ENCODE data around the gene CTIF. TPM values are rescaled to one million over a fixed set of nuclear protein-coding genes. Genes with fewer than 3 reads are reported as not detected.

The CTIF gene
- polyA plus RNA-seq, 4 donors = 16.6 to 26.9 (median 22.9) TPM

DNA sequence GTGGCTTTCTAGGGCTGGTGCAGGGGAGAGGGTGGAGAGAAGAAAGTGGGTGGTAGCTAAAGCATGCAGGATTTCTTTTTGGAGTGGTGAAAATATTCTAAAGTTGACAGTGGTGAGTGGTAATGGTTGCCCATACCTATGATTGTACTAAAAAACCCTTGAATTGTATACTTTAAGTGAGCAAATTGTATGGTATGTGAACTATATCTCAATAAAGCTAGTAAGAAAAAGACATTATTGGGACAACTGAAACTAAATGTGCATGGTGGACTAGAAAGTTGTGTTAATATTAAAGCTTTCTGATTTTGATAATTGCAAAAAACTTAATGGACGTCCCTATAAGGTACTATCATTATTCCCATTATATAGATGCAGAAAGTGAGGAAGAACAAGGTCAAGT lies 361.6 kb downstream of the CTIF start:
- no peak for DNase-seq (ENCODE audit: low read depth in 4 of 4, low spot score in 2 of 4)

DNA sequence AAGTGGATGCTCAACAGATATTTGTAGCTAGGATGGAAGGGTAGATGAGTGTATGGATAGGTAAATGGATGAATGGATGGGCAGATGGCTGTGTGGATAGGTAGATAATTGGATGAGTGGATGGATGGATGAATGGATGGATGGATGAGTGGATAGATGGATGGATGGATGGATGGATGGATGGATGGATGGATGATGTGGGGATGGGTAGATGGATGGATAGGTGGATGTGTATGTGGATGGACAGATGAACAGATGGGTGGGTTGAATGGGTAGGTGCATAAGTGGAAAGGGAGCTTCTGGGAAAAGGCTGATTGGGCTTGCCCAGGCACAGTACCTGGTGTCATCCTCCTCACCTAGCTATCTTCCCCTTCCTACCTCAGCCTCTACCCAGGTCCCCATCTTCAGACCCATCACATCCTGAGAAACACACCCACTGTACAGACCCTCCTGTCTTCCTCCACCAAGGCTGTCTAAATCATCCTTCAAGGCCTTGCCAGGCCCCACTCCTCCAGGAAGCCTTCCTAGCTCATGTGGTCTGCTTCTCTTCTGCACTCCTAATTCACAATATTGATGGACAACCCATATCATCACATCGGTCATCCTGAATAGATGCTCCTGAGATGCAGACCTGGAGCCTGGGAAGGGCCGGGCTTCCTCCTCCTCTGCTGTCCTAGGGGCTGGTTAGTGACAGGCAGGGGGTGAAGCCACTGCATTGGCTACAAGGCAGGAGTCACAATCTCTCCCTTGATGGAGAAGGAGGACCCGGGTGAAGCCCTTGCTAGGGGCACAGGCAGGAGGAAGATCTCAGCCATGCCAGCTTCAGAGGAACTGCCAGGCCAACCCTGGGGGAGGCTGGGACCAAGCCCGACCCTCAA lies 362.6 kb downstream of the CTIF start:
- no peak for DNase-seq (ENCODE audit: low read depth in 4 of 4, low spot score in 2 of 4)

DNA sequence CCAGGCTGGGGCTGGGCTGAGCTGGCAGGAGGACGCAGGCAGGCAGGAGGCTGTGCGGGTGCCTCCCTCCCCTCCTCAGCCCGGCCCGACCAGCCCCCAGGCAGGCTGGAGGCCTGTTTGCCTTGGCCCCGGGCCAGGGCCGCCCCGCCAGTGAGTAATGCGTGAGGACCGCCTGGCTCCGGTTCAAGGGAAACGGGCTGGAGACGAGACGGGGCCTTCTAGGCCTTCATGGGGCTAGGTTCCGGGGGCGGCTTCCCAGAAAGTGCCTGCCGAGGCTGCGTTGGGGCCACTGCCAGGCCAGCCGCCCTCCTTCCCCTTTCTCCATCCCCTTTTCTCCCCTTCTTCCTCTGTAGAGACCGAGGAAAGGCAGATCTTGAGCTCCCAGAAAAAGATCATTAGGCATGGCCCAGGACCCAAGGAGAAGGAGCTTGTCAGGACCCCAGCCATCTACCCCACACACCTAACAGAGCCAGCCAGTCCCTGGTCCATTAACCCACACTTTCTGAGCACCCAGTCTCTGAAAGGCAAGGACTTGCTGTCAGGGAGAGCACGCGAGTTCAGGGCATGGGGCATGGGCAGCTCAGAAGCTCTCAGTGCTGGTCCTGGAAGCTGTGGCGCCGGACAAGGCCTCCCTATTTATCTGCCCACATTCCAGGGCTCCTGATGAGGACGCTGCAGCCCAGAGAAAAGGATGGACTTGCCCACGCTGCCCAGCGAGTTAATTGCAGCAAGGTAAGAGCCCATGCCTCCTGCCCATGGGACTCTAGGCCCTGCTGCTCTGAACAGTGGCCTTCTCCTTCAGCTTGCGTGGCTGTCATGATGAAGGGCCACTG lies 363.4 kb downstream of the CTIF start:
- DNase-seq (ENCODE audit: low read depth in 4 of 4, low spot score in 2 of 4) = peak in 2 of 4 donors; percentile 72 to 85

DNA sequence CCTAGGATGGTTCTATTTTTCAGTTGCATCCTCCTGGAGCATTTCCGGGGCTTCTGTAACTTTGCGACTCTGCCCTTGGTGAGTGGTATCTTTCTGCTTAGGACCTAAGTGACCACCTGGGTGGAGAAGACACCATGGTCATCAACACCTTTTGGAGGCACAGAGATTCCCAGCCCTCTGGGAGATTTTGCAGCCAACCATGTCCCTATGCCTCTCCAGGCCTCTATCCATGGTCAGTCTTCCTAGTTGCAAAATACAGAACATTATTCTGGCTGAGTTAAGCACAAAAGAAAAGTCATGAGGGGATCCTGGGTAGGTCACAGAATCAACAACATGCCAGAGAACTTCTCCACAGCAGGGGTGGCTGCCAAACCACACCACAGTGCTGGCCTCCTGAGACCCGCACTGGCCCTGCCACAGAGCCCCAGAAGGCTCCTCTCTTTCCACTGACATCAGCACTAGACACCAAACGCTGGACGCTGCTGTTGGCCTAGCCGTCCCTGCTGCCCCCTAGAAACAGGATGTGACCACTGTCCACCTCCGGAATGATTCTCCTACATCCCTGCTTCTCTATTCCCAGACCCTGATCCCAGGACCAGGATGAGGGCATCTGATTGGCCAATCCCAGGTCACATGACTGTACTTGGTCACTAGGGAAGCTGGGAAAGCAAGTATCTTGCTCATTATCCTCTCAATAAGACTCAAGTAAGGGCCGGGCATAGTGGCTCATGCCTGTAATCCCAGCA lies 364.2 kb downstream of the CTIF start:
- no peak for DNase-seq (ENCODE audit: low read depth in 4 of 4, low spot score in 2 of 4)

DNA sequence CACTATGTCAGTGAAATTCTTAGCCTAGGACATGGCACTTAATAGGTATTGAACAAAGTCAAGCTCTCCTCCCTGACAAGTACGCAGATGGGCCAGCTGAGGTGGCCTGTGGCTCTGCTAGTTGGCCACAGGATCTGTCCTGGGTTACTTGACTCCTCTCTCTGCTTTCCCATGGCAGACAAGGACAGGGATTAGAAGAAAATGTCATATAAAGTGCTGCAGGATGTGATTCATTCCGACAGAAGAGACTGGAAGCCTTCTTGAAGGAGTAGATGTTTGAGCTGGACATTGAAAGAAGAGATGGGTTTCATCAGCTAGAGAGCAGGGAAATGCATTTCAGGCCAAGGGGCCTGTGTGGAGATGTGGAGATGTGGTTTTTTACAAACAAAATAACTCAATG lies 365.3 kb downstream of the CTIF start:
- no peak for DNase-seq (ENCODE audit: low read depth in 4 of 4, low spot score in 2 of 4)

DNA sequence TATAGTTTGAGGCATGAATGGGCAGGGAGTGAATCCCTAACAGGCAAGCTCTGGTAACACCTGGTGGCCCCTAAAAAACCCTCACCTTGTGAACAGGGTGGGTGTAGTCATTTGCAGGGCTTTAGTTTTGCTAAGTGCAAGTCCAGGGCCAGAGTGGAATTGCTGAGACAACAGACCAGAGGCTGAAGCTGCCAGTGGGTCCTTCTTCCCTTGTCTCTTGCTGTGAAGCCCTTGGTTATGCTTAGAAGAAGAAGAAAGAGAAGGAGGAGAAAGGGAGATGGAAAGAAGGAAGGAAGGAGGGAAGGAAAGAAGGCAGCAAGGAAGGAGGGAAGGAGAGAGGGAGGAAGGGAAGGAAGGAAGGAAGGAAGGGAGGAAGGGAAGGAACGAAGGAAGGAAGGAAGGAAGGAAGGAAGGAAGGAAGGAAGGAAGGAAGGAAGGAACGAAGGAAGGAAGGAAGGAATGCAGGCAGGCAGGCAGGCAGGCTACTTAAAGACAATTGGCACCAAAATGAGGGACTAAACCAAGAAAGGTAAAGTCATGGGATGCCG lies 366.1 kb downstream of the CTIF start:
- no peak for DNase-seq (ENCODE audit: low read depth in 4 of 4, low spot score in 2 of 4)

DNA sequence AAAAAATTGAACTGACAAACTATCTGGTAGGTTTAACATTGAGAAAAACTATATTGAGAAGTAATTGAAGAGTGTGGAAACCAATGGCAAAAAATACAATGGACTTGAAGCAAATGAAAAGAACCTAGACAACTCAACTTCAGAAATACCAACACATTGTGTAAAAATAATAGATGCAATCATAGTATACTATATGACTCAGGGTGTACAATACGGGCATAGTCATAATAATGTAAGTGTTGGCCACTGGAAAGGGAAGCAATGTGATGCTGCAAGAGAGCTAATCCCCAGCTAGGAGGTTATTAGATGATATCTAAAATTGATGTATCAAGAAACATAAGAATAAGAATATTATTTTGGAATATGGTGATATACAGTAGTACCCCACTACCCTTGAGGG lies 366.7 kb downstream of the CTIF start:
- no peak for DNase-seq (ENCODE audit: low read depth in 4 of 4, low spot score in 2 of 4)

DNA sequence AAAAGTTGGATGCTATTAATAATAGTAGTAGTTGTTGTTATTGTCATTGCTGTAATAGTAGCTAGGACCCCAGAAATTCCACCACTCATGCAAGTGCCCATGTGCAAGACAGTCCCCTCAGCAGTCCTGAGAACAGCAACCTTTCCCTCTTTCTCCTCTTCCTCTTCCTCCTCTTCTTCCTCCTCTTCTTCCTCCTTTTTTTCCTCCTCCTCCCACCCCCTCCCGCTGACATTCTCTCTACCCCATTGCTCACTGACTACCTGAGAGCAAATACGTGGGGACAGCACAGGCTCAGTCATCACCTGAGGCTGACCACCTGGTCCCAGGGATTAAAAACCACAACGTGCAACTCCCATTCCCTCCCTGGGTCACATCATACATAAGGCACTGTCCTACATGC lies 370.1 kb downstream of the CTIF start:
- DNase-seq (ENCODE audit: low read depth in 4 of 4, low spot score in 2 of 4) = no peak

DNA sequence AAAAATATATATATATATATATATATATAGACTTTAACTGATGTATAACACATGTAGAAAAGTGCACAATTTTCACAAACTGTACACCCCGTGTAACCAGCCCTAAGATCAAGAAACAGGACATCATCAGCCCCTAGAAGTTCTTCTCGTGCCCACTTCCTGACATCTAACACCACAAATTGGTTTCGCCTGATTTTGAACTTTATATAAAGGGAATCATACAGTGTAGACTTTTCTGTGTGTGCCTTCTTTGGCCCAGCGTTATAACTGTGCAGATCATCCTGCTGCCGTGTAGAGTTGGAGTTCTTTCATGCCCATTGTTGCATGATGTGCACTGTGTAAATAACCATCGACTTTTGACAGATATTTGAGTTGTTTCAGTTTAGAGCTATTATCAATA lies 370.9 kb downstream of the CTIF start:
- no peak for DNase-seq (ENCODE audit: low read depth in 4 of 4, low spot score in 2 of 4)

DNA sequence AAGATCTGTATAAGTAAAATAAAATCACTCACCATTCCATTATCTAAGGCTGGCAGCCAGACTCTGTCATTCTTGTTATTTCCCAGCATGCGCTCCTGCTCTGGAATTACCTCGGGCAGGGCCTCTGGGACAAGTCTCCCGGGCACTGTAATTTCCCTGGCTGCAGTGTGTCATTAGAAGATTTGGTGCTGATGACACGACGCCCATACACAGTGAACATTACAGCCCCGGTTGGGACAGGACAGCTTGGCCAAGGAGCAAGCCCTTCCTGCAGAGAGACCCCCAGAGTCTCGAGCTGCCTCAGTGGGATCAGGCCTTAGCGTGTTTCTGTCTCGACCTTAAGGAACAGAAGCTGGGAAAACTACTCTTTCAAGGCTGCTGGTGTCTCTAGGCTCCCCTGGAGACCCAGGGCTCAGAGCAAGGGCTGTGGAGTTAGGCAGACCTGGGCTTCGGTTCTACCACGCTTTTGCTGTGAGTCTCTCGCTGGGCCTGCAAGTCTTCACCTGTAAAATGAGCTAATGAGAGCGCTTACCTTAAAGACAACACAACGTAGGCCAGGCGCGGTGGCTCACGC lies 372.2 kb downstream of the CTIF start:
- DNase-seq (ENCODE audit: low read depth in 4 of 4, low spot score in 2 of 4) = no peak

Other genes with a start within 250 kb of the CTIF start
- gene ZBTB7C, start 129.6 kb upstream of the CTIF start, polyA plus RNA-seq (ENCODE audit: insufficient read length in 4 of 4) = 10 to 100 TPM; 12.6 to 18.4 (median 15.7) TPM

Data from left renal cortex interstitium (tissue), 4 donors.